Esophagus squamous epithelium (tissue), 4 donors: ENCODE measurements around the gene ANKFN1.

Source experiments
- CTCF ChIP-seq, 6 experiments: fragments of 450-650 bp in 4 of 6; fragments of 200-600 bp in 2 of 6; sonication (generic) in 2 of 6; IDR thresholded peaks; one replicate each; pipeline ENCODE4 v1.5.1; 2016 to 2019; ENCODE audit warnings: antibody characterized with exemption in 6 of 6, mild to moderate bottlenecking in 4 of 6, moderate library complexity in 4 of 6
- POLR2A ChIP-seq, 4 donors: fragments of 450-650 bp; IDR thresholded peaks; one replicate each; pipeline ENCODE4 v1.6.1; 2017; ENCODE audit warnings: antibody characterized with exemption in 4 of 4, mild to moderate bottlenecking in 4 of 4, moderate library complexity in 3 of 4

- no peak for TF ChIP-seq POLR2A (IDR thresholded peaks at IDR 0.05)
- TF ChIP-seq CTCF (IDR thresholded peaks at IDR 0.05): no peak
These were observed 335.5 kb downstream of the ANKFN1 start for GRCh38 chr17:56488800-56489199.
